GM10248 (cell line): ENCODE measurements around the gene PAN2.

Experiments used
- CTCF ChIA-PET: fragments of 300-600 bp; sonication (Branson Sonifier 250); formaldehyde crosslinking; extraction: SDS; loops from one replicate; lab custom pipeline; 2021; ENCODE audit warnings: antibody characterized with exemption; lab: Yijun Ruan, JAX
- POLR2A ChIA-PET: fragments of 350-650 bp; sonication (Branson Sonifier 250); formaldehyde crosslinking; extraction: SDS; loops from one replicate; lab custom pipeline; 2020; ENCODE audit warnings: antibody characterized with exemption; lab: Yijun Ruan, JAX
- DNase-seq: peaks from one replicate; pipeline ENCODE4 v3.0.0; 2012; ENCODE audit errors: extremely low spot score
- CTCF ChIP-seq: IDR thresholded peaks from 2 replicates; pipeline ENCODE4 v1.5.1; 2012; ENCODE audit warnings: mild to moderate bottlenecking, low read depth; ENCODE audit errors: extremely low read depth, missing control alignments, control extremely low read depth

Gene PAN2

GRCh38 chr12:56374726-56375597 lies 41.2 kb upstream of the PAN2 start:
- CTCF ChIA-PET: interaction anchor here (0.9 to 2.5 kb wide), 4 partner anchors 11 to 89 kb away, joined by 3 to 7 read pairs (median 4); partner anchors contain the start of gene STAT2
- no peak for DNase-seq
- POLR2A ChIA-PET: interaction anchor here (0.6 to 1.6 kb wide), 5 partner anchors 15 to 627 kb away, joined by 4 to 10 read pairs (median 6); partner anchors contain the start of gene STAT2
- no peak for TF ChIP-seq CTCF

GRCh38 chr12:56373515-56373914 lies 39.7 kb upstream of the PAN2 start:
- POLR2A ChIA-PET: interaction anchor here (0.6 kb wide), 1 partner anchor 65 kb away, joined by 3 read pairs; no protein-coding TSS in a partner anchor
- no peak for TF ChIP-seq CTCF
- CTCF ChIA-PET: interaction anchor here (1.0 kb wide), 1 partner anchor 10 kb away, joined by 3 read pairs; no protein-coding TSS in a partner anchor
- no peak for DNase-seq

GRCh38 chr12:56366948-56367347 lies 33.1 kb upstream of the PAN2 start:
- ChIA-PET POLR2A (interaction anchor here (0.7 kb wide), 1 partner anchor 110 kb away, joined by 4 read pairs; no protein-coding TSS in a partner anchor), CTCF (interaction anchor here (1.5 to 1.8 kb wide), 2 partner anchors 10 to 13 kb away, joined by 4 to 8 read pairs; no protein-coding TSS in a partner anchor)
- DNase-seq: no peak

GRCh38 chr12:56362130-56363059 lies 28.6 kb upstream of the PAN2 start, which contains the start of gene APOF:
Gene APOF (minus strand): TSS chr12:56362857. CDS start chr12:56362745, 112 bp downstream.
- DNase-seq: no peak
- ChIA-PET CTCF (interaction anchor here (0.8 to 4.3 kb wide), 5 partner anchors 24 to 104 kb away, joined by 3 to 30 read pairs (median 3); partner anchors contain the start of genes ANKRD52 and IL23A), POLR2A (interaction anchor here (0.6 to 3.6 kb wide), 2 partner anchors 12 to 46 kb away, joined by 5 to 29 read pairs; no protein-coding TSS in a partner anchor)
- TF ChIP-seq CTCF: no peak

More at GRCh38 chr12:56366948-56367347, 33.1 kb upstream of the PAN2 start:
- TF ChIP-seq CTCF: no peak

GRCh38 chr12:56361487-56362129 lies 27.8 kb upstream of the PAN2 start:
- CTCF ChIA-PET: interaction anchor here (0.8 to 4.5 kb wide), 8 partner anchors 13 to 275 kb away, joined by 3 to 30 read pairs (median 6); partner anchors contain the start of genes ANKRD52, CNPY2, IL23A and PAN2
- no peak for DNase-seq
- POLR2A ChIA-PET: interaction anchor here (0.6 to 3.6 kb wide), 2 partner anchors 11 to 47 kb away, joined by 5 to 29 read pairs; no protein-coding TSS in a partner anchor
- no peak for TF ChIP-seq CTCF
